Measurements from ENCODE around the gene ZSWIM1.

Gene ZSWIM1

GRCh38 chr20:45887346-45887715, 6.3 kb downstream of the ZSWIM1 start, which contains the start of gene SPATA25:
TSS of gene SPATA25 (minus strand) at chr20:45887622. CDS start at chr20:45887590, 32 bp downstream.
- H3K36me3 ChIP-seq, result peaks cover 36% of the 10 kb centered on the region
- no peak for DNase-seq
- H3K4me3 ChIP-seq (ENCODE audit: low read depth, low read length), result no peak within 1 kb of the TSS
- H3K9me3 ChIP-seq (ENCODE audit: severe bottlenecking), result no peaks in the 10 kb centered on the region
- no peaks in the 10 kb centered on the region for H3K27me3 ChIP-seq (ENCODE audit: insufficient read depth, low read depth, severe bottlenecking)
- H3K27ac ChIP-seq, result no peak within 1 kb of the TSS
- no peak for TF ChIP-seq CTCF (IDR thresholded peaks at IDR 0.05; ENCODE audit: low read depth, low read length)

GRCh38 chr20:45888681-45889080, 7.7 kb downstream of the ZSWIM1 start:
- peaks cover 34% of the 10 kb centered on the region for H3K36me3 ChIP-seq

GRCh38 chr20:45890077-45890984, 9.3 kb downstream of the ZSWIM1 start:
- TF ChIP-seq CTCF (IDR thresholded peaks at IDR 0.05; ENCODE audit: low read depth, low read length), result peak; percentile 91
- peak overlapping the region; percentile 81 for H3K27ac ChIP-seq
- peak; percentile 92 for DNase-seq
- peak overlapping the region; percentile 60 for H3K4me3 ChIP-seq (ENCODE audit: low read depth, low read length)
- no peaks in the 10 kb centered on the region for H3K9me3 ChIP-seq (ENCODE audit: severe bottlenecking)
- H3K27me3 ChIP-seq (ENCODE audit: insufficient read depth, low read depth, severe bottlenecking), result no peaks in the 10 kb centered on the region
- H3K36me3 ChIP-seq, result peaks cover 37% of the 10 kb centered on the region

More at GRCh38 chr20:45888681-45889080, 7.7 kb downstream of the ZSWIM1 start:
- Histone ChIP-seq H3K9me3 (ENCODE audit: severe bottlenecking) (no peaks in the 10 kb centered on the region), H3K4me3 (ENCODE audit: low read depth, low read length) (no peak overlapping the region), H3K27ac (no peak overlapping the region), H3K27me3 (ENCODE audit: insufficient read depth, low read depth, severe bottlenecking) (no peaks in the 10 kb centered on the region)
- no peak for DNase-seq
- TF ChIP-seq CTCF (IDR thresholded peaks at IDR 0.05; ENCODE audit: low read depth, low read length), result no peak

- H3K4me3 ChIP-seq (ENCODE audit: low read depth, low read length), result peak within 1 kb of the TSS; percentile 60
- TF ChIP-seq CTCF (IDR thresholded peaks at IDR 0.05; ENCODE audit: low read depth, low read length), result no peak
- no peaks in the 10 kb centered on the region for H3K9me3 ChIP-seq (ENCODE audit: severe bottlenecking)
- H3K36me3 ChIP-seq, result peaks cover 41% of the 10 kb centered on the region
- peak within 1 kb of the TSS; percentile 81 for H3K27ac ChIP-seq
- no peaks in the 10 kb centered on the region for H3K27me3 ChIP-seq (ENCODE audit: insufficient read depth, low read depth, severe bottlenecking)
- DNase-seq, result peak; percentile 92
These were observed 10.3 kb downstream of the ZSWIM1 start, which contains the start of the genes CTSA and NEURL2 for GRCh38 chr20:45890985-45891983. TSS of gene CTSA (plus strand) at chr20:45891335. CDS start at chr20:45891569, 234 bp downstream. TSS of gene NEURL2 (minus strand) at chr20:45891208. CDS start at chr20:45890991, 217 bp downstream.

- H3K27ac ChIP-seq, result no peak overlapping the region; the same call in 1 of the 2 replicates
These were observed 11.2 kb downstream of the ZSWIM1 start for GRCh38 chr20:45892049-45892825.

More at GRCh38 chr20:45892049-45892825, 11.2 kb downstream of the ZSWIM1 start:
- Histone ChIP-seq H3K4me3 (ENCODE audit: low read depth, low read length) (peak overlapping the region; percentile 60), H3K9me3 (ENCODE audit: severe bottlenecking) (no peaks in the 10 kb centered on the region), H3K27me3 (ENCODE audit: insufficient read depth, low read depth, severe bottlenecking) (no peaks in the 10 kb centered on the region), H3K36me3 (peaks cover 41% of the 10 kb centered on the region)
- peak; percentile 35 for DNase-seq
- 0 out of 2 replicates have a peak, but pooled peaks have one; percentile 13 for TF ChIP-seq CTCF (IDR thresholded peaks at IDR 0.05; ENCODE audit: low read depth, low read length)

Measured in WERI-Rb-1 (cell line).